GM12873 (cell line): Measurements from ENCODE around the gene SYNM.

ENCODE experiments used
- TF ChIP-seq, protein P1 (sequence below): IDR thresholded peaks from 2 replicates; pipeline ENCODE4 v1.5.1; 2012; ENCODE audit warnings: low read depth, mild to moderate bottlenecking, moderate library complexity, low read length, control low read depth; ENCODE audit not compliant: insufficient read depth; ENCODE audit errors: missing control alignments

SYNM gene

DNA sequence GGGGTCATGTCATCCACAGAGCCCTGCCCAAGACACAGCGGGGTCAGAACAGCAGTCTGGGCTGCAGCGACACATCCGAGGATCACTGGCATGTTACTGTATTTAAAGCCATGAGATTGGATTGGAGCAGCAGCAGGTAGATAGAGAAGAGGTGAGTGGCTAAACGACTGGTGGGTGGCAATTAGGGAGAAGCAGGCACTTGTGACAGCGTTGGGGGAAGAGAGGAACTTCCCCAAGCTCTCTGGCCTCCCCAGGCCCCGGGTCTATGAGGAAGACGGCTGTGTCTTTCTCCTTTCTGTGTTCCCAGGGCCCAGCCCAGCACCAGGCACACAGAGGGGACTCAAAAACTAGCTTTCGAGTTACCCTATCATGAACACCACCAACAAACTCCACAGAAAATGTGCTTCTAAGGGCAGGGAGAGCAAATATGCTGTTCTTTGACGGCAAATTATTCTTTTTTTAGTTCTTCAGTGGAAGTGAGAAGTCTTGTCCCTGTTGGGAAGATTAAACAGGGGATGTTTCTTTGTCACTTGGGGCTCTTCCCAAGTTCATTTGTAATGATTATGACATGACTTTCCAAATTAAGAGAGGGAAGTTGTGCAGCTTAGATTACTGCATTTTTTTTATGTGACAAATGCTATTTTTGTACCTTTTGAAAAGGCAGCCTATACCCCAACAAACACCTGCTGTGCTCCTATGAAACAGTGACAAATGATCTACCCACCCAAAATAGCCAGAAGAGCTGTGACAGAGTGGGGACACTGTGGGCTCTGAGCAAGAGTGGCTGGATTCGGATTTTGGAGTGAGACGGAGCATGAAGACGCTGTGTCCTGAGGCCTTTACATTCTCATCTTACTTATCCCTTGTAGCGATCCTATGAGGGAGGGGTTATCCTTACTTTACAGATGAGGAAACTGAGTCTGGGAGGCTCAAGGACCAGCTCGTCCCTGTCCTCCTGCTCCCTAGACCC lies 7.2 kb upstream of the SYNM start:
- TF ChIP-seq, protein P1, sequence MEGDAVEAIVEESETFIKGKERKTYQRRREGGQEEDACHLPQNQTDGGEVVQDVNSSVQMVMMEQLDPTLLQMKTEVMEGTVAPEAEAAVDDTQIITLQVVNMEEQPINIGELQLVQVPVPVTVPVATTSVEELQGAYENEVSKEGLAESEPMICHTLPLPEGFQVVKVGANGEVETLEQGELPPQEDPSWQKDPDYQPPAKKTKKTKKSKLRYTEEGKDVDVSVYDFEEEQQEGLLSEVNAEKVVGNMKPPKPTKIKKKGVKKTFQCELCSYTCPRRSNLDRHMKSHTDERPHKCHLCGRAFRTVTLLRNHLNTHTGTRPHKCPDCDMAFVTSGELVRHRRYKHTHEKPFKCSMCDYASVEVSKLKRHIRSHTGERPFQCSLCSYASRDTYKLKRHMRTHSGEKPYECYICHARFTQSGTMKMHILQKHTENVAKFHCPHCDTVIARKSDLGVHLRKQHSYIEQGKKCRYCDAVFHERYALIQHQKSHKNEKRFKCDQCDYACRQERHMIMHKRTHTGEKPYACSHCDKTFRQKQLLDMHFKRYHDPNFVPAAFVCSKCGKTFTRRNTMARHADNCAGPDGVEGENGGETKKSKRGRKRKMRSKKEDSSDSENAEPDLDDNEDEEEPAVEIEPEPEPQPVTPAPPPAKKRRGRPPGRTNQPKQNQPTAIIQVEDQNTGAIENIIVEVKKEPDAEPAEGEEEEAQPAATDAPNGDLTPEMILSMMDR, result no peak

DNA sequence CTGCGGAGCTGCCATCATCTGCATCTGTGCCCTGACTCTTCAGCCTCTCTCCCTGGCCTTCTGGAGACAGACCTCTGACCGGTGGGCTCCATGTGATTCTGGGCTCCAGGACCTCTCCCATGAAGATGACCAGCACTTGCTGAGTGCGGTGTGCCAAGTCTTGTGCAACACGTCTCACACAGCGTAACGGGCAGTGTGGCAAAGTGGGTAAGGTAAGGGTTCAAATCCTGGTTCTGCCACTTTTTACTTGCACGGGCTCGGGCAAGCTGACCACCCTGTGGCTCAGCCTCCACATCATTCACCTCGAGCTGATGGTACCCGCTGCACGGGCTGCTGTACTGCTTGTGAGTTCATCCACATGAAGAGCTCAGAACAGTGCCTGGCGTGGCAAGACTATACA lies 6.5 kb upstream of the SYNM start:
- TF ChIP-seq, protein P1, result no peak

DNA sequence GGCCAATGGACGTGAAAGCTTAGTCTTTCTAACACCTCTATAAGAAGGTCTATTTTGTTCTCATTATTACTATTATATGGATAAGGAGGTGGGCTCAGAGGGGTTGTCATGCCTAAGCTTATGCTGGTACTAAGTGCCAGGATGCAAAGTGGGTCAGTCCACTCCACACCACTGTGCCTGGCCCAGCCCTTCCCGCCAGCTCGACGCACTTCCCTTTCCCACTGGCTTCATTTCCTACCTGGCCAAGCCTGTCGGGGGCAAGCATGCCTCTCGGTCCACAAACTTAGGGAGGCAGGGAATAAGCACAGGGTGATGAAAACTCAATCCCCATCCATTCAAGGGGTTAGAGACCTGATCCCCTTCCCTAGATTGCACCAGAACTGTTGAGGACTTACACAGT lies 5.9 kb upstream of the SYNM start:
- TF ChIP-seq, protein P1, result no peak

DNA sequence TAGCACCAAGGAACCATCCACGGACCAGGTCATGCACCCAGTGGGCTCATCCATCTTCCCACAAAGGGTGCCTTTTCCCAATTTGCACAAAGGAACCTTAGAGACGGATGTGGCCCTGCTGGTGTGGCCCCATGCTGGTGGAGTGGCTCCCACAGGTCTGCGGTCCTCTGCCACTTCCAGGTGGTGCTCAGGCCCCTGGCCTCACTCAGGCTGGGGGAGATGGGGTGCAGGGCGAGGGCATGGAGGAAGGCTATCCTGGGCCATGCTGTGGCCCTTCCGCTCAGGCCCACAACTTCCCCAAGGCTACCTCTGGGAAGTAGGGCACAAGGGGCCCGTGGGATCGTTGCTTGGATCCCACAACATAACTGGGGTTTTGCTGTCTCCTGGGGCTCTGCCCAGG lies 5.2 kb upstream of the SYNM start:
- TF ChIP-seq, protein P1, result no peak

DNA sequence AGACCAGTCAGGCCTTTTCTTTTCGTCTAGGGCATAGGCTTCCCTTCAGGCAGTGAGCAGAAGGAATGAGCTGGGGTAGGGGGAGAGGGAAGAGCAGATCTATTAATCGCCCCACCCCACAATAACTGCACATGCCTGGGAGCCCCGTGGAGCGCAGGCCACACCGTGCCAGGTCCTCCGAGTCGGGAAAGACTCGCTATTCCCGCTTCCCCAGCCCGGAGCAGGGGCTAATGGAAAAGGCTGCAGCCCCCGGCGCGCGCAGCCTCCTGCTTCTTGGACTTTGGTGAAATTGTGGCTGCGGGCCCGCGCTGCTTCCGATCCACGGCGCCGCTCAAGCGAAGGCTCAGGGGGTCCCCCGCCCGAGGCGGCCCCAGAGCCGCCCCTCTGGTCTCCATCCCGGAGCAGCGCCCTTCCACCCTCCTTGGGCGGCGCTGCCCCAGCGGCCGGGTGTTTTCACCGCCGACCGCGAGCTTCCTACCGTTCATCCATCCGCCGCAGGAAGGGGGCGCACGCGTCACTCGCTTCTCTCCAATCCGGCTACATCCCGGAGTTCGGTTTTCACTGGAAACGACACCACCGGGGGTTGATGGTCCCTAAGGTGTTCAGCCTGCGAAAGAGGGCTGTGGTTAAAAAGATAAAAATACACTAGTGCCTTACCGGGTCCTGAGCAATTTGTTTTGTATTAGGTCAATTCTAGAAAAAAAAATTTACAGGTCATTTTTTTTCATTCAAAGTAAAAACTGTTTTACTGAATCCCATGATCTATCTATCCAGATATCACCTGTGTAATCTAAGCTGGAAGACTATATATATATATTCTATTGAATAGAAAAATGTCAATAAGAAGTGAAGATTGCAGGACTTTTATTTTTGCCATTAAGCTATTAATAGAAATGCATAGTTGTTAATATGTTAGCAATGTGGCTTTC lies 4.4 kb upstream of the SYNM start:
- TF ChIP-seq, protein P1, result peak; percentile 74

DNA sequence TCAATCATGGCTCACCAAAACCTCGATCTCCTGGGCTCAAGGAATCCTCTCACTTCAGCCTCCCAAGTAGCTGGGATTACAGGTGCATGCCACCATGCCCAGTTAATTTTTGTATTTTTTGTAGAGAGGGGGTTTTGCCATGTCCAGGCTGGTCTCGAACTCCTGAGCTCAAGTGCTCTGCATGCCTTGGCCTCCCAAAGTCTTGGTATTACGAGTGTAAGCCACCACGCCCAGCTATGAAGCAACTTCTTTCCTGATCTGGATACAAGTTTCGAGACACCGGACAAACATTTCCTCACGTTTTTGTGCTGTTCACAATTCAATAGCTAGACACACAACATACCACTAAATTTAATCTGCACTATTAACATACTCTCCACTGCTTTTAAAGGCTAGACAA lies 3.4 kb upstream of the SYNM start:
- TF ChIP-seq, protein P1, result no peak

DNA sequence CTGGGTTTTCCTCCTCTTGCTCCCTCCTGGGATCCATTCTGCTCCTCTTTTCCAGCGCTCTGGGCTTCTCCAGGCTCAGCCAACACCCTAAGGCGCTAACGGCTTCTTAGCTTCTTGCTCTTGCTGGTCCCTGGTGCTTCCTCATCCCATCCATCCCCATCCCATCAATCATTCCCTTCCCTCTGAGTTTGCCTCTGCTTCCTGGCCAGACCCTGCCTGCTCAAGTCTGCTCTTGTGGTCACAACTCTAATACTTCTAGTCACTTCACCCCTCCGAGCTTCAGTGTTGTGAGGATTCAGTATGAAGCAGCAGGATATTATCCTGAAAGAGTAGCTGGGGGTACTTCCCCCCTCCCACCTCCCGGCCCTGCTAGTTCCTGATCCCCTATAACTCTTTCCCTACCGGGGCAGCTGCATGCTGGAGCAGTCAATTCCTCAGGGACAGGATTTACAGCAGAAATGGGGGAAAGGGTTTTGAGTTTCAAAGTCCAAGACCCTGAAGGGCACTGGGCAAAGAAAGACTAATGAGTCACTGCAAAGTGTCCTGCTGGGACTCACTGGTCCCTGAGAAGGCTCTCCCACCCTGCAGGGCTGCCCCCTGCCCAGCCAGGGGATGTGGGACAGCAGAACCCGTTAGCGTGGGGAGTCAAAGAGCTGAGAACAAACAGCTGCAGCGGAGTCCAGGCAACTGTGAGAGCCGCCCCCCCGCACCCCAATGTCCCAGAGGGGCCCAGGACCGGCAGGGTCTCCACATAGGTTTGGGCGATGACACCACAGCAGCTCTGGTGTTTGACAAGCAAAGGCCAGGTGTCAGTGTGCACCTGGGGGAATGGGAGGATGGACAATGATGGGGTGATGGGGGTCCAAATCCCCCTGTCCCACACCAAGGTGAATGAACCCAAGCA lies 2.3 kb upstream of the SYNM start:
- TF ChIP-seq, protein P1, result no peak
